Lung (tissue), 10 donors: ENCODE data around the gene ALG1L2. TPM values are rescaled to one million over a fixed set of nuclear protein-coding genes. Genes with fewer than 3 reads are reported as not detected.
"Not testable (repeated sequence)": the region's sequence is repeated elsewhere in the genome, so short reads cannot be mapped to it uniquely, and the experiment has no call there.

ENCODE experiments used
- ATAC-seq: fragments of 200-7000 bp; cut with Tn5 transposase; one replicate; pipeline ENCODE4 v1.9.1; 2020; ENCODE audit warnings: moderate number of reproducible peaks; ENCODE audit not compliant: insufficient read depth, low FRiP score
- DNase-seq, 3 donors: peaks; one replicate each; pipeline ENCODE4 v3.0.0-alpha.2; 2013 to 2017
- H3K27ac ChIP-seq, 2 donors: one replicate each; pipeline ENCODE4 v1.5.1; 2013; ENCODE audit warnings: mild to moderate bottlenecking in 2 of 2, moderate library complexity in 2 of 2, control low read depth in 1 of 2, inconsistent platforms in 1 of 2, low read depth in 1 of 2, low read length in 1 of 2
- H3K27me3 ChIP-seq, 3 donors: one replicate each; pipeline ENCODE4 v1.5.1; 2013; ENCODE audit warnings: low read length in 2 of 3; ENCODE audit not compliant: control insufficient read depth in 3 of 3, insufficient read depth in 3 of 3
- H3K36me3 ChIP-seq, 4 donors: one replicate each; pipeline ENCODE4 v1.5.1; 2013; ENCODE audit warnings: low read length in 4 of 4, mild to moderate bottlenecking in 1 of 4, moderate library complexity in 1 of 4; ENCODE audit not compliant: control insufficient read depth in 4 of 4, insufficient read depth in 4 of 4
- H3K4me1 ChIP-seq, 5 donors: one replicate each; pipeline ENCODE4 v1.5.1; 2013; ENCODE audit warnings: low read length in 5 of 5, mild to moderate bottlenecking in 2 of 5, moderate library complexity in 1 of 5; ENCODE audit not compliant: control insufficient read depth in 5 of 5, insufficient read depth in 5 of 5
- H3K4me3 ChIP-seq: one replicate; pipeline ENCODE4 v1.5.1; 2013; ENCODE audit warnings: mild to moderate bottlenecking, control low read depth, moderate library complexity
- H3K9ac ChIP-seq, 2 donors: one replicate each; pipeline ENCODE4 v1.5.1; 2013; ENCODE audit warnings: low read length in 2 of 2, control low read depth in 1 of 2; ENCODE audit not compliant: insufficient read depth in 1 of 2
- H3K9me3 ChIP-seq, 4 donors: one replicate each; pipeline ENCODE4 v1.5.1; 2013; ENCODE audit warnings: low read length in 3 of 4, mild to moderate bottlenecking in 1 of 4, moderate library complexity in 1 of 4; ENCODE audit not compliant: control insufficient read depth in 4 of 4, insufficient read depth in 3 of 4
- WGBS, 2 donors: extraction: QIAGEN DNeasy Blood & Tissue Kit; methylation state at CpG; one replicate each; pipeline ENCODE4 v1.1.7; 2013; 5-methylcytosine and 5-hydroxymethylcytosine counted together
- polyA plus RNA-seq, 2 donors: library from polyadenylated mRNA; stranded (reverse); fragments of 200-250 nt; gene quantifications; one replicate each; pipeline ENCODE4 v1.2.1, GENCODE V29; 2013
- total RNA-seq, 2 donors: library from RNA; depleted of rRNA in 1 of 2; stranded (reverse); fragments of >200 nt in 1 of 2; gene quantifications; one replicate each; pipeline ENCODE4 v1.2.1, GENCODE V29; 2014 to 2021
- donor health status: Bipolar disorder and iron deficiency.
- donor health status: healthy.
- donor health status: DM: yes; HTN: yes; CAD: no.

Gene ALG1L2
- total and polyA plus RNA-seq, 4 donors: 0.80 TPM; not detected in 3

DNA sequence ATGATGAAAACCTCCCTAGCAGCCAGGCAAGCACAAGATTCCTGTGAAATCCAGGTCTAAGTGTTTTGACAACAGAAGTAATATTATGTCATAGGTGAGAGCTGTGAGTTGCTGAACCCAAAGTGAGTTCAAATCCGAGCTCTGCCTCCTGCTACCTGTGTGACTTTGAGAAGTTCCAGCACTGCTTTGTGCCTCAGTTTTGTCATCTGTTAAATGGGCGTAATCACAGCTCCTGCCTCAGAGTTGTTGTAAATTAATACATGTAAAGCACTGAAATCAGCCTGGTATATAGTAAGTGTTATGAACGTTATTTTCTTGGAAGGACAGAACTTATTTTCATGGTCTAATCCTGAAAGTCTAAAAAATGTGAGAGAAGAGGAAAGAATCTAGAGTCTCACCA is 38.7 kb downstream of the ALG1L2 start:
- not testable (repeated sequence) for H3K36me3 ChIP-seq, H3K4me3 ChIP-seq, H3K27ac ChIP-seq, H3K27me3 ChIP-seq, H3K9me3 ChIP-seq, DNase-seq, H3K9ac ChIP-seq, H3K4me1 ChIP-seq, ATAC-seq
- whole genome bisulfite sequencing, 2 donors: 84 to 85% methylated on average over 3 of the region's 3 CpGs

DNA sequence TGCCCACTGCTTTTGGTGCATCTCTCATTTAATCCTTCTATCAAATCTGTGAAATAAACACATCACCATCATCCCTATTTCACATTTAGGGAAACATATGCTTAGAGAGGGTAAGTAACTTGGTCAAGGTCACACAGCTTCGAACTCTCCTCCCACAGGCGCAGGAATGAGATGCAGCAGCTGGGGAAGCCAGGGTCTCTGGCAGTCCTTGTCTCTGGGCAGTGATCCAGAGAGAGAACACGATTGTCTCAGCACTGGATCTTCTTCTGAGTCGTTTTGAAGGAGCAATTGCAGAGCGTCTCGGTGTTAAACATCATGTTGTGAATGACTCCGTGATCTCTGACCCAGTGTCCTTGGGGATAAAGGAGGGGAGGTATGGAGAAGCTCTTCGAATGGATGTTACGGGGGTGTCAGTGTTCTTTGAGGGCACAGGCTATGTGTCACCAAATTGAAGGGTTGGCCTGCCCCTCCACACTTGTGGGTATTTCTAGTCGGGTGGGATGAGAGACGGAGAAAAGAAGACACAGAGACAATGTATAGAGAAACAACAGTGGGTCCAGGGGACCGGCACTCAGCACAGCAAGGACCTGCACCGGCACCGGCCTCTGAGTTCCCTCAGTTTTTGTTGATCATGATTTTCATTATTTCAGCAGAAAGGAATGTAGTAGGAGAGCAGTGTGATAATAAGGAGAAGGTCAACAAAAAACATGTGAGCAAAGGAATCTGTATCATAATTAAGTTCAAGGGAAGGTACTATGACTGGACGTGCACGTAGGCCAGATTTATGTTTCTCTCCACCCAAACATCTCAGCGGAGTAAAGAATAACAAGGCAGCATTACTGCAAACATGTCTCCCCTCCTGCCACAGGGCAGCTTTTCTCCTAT is 41.5 kb downstream of the ALG1L2 start:
- not testable (repeated sequence) for H3K4me1 ChIP-seq, H3K4me3 ChIP-seq, ATAC-seq, H3K9ac ChIP-seq, H3K27me3 ChIP-seq, H3K36me3 ChIP-seq, H3K9me3 ChIP-seq, H3K27ac ChIP-seq
- DNase-seq: peak; percentile 19 to 30 (median 22)
- 58 to 77% methylated on average over 17 of the region's 17 CpGs for WGBS, 2 donors

DNA sequence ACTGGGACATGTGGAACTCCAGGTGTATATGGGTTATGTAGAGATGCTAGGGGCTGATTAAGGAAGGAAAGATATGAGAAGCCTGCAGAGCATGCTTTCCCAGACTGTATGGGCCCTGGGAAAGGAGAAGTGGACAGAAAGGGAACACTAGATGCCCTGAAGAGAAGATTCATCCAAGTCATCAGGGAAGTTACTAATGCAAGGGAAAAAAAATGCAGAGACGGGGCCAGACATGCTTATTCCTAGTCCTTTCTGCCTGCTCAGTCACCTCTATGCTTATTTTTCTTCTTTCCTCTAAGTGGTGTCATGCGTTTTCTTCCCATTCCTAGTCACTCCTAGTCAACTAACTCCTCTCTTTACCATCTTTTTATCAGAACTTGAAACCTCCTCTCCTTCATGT is 43.8 kb downstream of the ALG1L2 start:
- H3K9me3 ChIP-seq, H3K27ac ChIP-seq, H3K36me3 ChIP-seq, H3K4me1 ChIP-seq, H3K4me3 ChIP-seq, H3K9ac ChIP-seq, ATAC-seq, H3K27me3 ChIP-seq, DNase-seq: not testable (repeated sequence)
- WGBS, 2 donors: 68 to 85% methylated on average over 2 of the region's 2 CpGs

DNA sequence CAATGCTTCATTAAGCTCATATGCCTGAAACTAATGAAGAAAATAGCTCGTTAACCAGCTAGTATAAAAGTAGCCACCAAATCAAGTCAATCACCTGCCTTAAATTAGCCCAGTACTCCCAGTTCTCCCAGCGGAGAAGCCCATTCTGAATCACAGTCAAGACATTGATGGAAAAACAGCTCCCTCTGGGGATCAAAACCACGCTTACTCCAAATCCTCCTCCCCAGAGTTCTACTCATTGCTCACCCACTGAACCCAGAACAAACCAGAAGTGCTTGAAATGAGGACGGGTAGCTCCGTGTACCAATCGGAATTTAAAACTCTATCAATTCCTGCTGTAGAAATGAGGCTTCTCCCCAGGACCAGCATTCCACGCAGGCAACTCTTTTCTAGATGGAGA is 54.7 kb downstream of the ALG1L2 start:
- H3K9ac ChIP-seq, H3K4me1 ChIP-seq, H3K4me3 ChIP-seq, H3K9me3 ChIP-seq, H3K27me3 ChIP-seq, H3K27ac ChIP-seq, H3K36me3 ChIP-seq, DNase-seq, ATAC-seq: not testable (repeated sequence)
- 78 to 88% methylated on average over 7 of the region's 7 CpGs for WGBS, 2 donors

DNA sequence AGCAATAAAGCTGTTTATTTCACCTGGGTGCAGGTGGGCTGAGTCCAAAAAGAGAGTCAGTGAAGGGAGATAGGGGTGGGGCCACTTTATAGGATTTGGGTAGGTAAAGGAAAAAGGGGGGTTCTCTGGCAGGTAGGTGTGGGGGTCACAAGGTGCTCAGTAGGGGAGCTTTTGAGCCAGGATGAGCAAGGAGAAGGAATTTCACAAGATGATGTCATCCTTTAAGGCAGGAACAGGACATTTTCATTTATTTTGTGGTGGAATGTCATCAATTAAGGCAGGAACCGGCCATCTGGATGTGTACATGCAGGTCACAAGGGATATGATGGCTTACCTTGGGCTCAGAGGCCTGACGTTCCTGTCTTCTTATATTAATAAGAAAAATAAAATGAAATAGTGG is 56.1 kb downstream of the ALG1L2 start:
- 87 to 90% methylated on average over 2 of the region's 2 CpGs for WGBS, 2 donors
- H3K27me3 ChIP-seq, H3K36me3 ChIP-seq, ATAC-seq, DNase-seq, H3K9me3 ChIP-seq, H3K4me3 ChIP-seq, H3K4me1 ChIP-seq, H3K27ac ChIP-seq, H3K9ac ChIP-seq: not testable (repeated sequence)

DNA sequence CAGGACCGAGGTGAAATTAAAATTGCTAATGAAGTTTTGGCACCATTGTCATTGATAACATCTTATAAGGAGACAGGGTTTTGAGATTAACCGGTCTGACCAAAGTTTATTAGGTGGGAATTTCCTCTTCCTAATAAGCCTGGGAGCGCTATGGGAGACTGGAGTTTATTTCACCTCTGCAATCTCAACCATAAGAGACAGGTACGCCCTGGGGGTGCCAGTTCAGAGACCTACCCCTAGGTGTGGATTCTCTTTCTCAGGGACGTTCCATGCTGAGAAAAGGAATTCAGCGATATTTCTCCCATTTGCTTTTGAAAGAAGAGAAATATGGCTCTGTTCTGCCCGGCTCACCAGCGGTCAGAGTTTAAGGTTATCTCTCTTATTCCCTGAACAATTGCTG is 57.4 kb downstream of the ALG1L2 start:
- not testable (repeated sequence) for ATAC-seq, H3K9me3 ChIP-seq, H3K4me1 ChIP-seq, DNase-seq, H3K27me3 ChIP-seq, H3K27ac ChIP-seq, H3K4me3 ChIP-seq, H3K9ac ChIP-seq, H3K36me3 ChIP-seq
- 82 to 89% methylated on average over 6 of the region's 8 CpGs for WGBS, 2 donors

DNA sequence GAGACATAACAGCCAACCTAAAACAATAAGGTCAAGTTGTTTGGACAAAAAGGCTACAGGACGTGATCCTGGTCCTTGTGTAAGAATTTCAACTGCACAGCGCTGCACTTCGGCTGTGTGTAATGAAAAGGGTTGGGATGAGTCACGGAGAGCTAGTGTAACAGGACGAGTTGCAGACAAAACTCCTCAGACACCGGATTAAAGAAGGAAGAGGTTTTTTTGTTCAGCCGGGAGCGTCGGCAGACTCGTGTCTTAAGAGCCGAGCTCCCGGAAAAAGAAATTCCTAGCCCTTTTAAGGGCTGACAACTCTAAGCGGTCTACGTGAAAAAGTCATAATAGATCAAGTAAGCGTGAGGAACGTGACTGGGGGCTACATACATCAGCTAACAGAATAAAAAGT is 59.1 kb downstream of the ALG1L2 start:
- 42 to 58% methylated on average over 16 of the region's 16 CpGs for WGBS, 2 donors
- ATAC-seq, H3K4me1 ChIP-seq, H3K27ac ChIP-seq, H3K36me3 ChIP-seq, H3K9ac ChIP-seq, H3K27me3 ChIP-seq, H3K4me3 ChIP-seq, H3K9me3 ChIP-seq: not testable (repeated sequence)
- peak; percentile 23 to 59 (median 39) for DNase-seq

DNA sequence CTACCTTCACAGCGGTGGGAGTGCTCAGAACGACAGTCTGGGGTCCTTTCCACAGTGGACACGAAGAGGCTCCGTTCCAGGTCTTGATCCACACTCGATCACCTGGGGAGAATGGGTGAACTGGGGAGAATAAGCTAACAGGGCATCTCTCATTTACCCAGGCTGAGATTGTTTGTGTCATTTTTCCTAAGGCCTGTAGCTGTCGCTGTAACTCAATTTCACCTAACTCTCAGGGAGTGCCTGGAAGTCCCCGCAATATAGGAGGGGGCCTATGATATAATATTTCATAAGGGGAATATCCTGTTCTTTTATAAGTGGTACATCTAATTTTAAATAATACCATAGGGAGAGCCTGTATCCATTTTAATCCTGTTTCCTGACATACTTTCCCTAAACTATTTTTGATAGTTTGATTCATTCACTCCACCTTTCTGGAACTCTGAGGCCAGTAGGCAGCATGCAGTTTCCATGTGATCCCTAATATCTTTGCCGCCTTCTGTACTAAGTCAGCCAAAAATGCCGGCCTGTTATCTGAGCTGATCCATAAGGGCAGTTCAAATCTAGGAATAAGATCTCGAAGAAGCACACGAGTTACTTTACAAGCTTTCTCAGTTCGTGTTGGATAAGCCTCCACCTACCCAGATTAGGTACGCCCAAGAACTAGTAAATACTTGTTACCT is 62.2 kb downstream of the ALG1L2 start:
- H3K9ac ChIP-seq, H3K4me1 ChIP-seq, DNase-seq, H3K27me3 ChIP-seq, H3K36me3 ChIP-seq, H3K9me3 ChIP-seq, ATAC-seq, H3K4me3 ChIP-seq: not testable (repeated sequence)
- 64 to 68% methylated on average over 12 to 13 of the region's 13 CpGs for WGBS, 2 donors
- peak overlapping the region in 1 of 2 donors; percentile 39 for H3K27ac ChIP-seq
